ENCODE results near the gene SYT13.

The SYT13 gene

DNA sequence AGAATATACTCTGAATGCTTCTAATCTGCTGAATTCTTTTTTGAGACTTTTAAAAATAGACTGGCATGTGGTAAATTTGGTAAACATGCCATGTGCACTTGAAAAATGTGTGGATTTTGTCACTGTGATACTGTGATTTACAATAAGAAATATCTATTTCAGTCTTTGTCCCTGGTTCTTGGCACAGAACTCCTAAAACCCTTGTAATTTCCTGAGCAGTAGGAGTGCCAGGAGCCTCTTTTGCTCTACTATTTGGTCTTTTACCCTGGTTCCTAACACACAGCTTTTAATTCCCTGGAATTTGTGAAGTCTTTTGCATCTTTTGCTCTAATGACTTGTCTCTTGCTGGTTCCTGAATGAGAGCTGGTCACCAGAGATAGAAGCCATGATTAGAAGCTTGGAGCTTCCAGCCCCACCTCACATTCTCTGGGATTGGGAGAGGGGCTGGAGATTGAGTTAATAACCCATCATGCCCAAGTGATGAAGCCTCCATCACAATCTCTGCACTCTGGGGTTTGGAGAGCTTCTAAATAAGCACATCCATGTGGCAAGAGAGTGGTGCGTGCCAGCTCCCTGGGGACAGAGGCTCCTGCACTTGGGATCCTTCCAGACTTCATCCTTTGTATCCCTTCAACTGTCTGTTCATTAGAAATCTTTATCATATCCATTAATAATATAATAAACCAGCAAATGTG is 27.2 kb upstream of the SYT13 start:
- no peak for DNase-seq (ENCODE audit: low read depth)

- no peak for DNase-seq (ENCODE audit: low read depth)
These were observed 19.9 kb upstream of the SYT13 start for GRCh38 chr11:45305874-45306623.

GRCh38 chr11:45304992-45305335 is 18.8 kb upstream of the SYT13 start:
- DNase-seq (ENCODE audit: low read depth), result no peak

- DNase-seq (ENCODE audit: low read depth), result no peak
These were observed 18.2 kb upstream of the SYT13 start for GRCh38 chr11:45304111-45304991.

DNA sequence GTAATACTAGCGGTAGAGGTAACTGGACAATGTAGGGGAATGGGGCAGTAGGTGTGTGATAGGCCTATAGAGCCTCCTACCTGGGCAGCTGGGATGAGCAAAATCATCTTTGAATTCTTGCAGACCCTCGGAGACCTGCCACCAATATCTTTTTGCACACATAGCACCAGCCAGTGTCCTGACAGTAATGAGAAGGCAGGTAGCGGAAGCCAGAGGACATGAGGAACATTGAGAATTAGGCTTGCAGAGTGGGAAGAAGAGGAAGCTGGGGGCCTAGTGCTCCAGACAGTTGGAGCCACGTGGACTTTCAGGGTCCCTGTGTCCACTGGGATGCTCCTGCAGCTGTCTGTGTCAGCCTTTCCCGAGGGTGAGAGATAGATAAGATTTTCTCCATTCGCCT is 17.2 kb upstream of the SYT13 start:
- DNase-seq (ENCODE audit: low read depth), result no peak

GRCh38 chr11:45301537-45302246 is 15.6 kb upstream of the SYT13 start:
- no peak for DNase-seq (ENCODE audit: low read depth)

GRCh38 chr11:45300715-45301114 is 14.6 kb upstream of the SYT13 start:
- DNase-seq (ENCODE audit: low read depth), result no peak

DNA sequence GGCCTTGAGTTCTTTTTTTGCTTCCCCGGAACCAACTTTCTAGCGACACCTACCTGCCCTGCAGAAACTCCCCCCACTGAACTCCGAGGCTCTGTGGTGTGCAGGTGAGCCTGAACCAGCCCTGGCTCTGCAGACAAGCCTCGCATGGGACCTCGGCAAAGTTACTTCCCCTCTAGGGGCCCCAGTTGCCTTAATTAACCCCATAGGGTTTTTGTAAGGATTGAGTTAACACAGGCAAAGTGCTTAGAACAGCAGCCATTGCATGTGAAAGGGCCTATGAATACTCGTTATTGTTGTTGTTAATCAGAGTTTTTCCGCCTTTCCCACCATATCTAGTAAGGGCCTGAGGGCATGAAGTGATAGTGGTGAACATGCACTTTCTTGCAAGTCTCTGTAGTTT is 12.6 kb upstream of the SYT13 start:
- no peak for DNase-seq (ENCODE audit: low read depth)

GRCh38 chr11:45296075-45296474 is 9.9 kb upstream of the SYT13 start:
- no peak for DNase-seq (ENCODE audit: low read depth)

- no peak for DNase-seq (ENCODE audit: low read depth)
These were observed 8.4 kb upstream of the SYT13 start for GRCh38 chr11:45294499-45294898.

GRCh38 chr11:45293566-45294192 is 7.5 kb upstream of the SYT13 start:
- DNase-seq (ENCODE audit: low read depth), result peak; percentile 20

- no peak for DNase-seq (ENCODE audit: low read depth)
These were observed 4.4 kb upstream of the SYT13 start for GRCh38 chr11:45290586-45290985.

GRCh38 chr11:45289369-45289768 is 3.2 kb upstream of the SYT13 start:
- DNase-seq (ENCODE audit: low read depth), result no peak

GRCh38 chr11:45288339-45288738 is 2.2 kb upstream of the SYT13 start:
- DNase-seq (ENCODE audit: low read depth), result no peak

GRCh38 chr11:45287316-45287903 is 1.3 kb upstream of the SYT13 start:
- no peak for DNase-seq (ENCODE audit: low read depth)

- no peak for DNase-seq (ENCODE audit: low read depth)
These were observed 802 bp downstream of the SYT13 start for GRCh38 chr11:45285250-45285828.

GRCh38 chr11:45282081-45282480 is 4.1 kb downstream of the SYT13 start:
- no peak for DNase-seq (ENCODE audit: low read depth)

- DNase-seq (ENCODE audit: low read depth), result no peak
These were observed 5.7 kb downstream of the SYT13 start for GRCh38 chr11:45280449-45280848.

- DNase-seq (ENCODE audit: low read depth), result no peak
These were observed 6.5 kb downstream of the SYT13 start for GRCh38 chr11:45279645-45280044.

- DNase-seq (ENCODE audit: low read depth), result no peak
These were observed 7.4 kb downstream of the SYT13 start for GRCh38 chr11:45278714-45279113.

DNA sequence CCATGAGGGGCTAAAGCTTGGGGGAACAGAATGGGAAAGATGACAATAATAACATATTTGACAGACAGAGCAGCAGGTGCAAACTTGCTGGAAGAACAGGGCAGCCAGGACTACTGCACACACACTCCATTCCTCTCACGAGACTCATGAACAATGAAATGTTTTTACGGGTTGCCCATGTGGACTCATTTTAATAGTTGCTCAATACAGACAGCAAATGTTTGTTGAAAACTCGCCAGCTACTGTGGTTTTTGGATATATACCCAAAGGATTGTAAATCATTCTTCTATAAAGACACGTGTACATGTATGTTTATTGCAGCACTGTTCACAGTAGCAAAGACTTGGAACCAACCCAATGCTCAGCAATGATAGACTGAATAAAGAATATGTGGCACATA is 10.3 kb downstream of the SYT13 start:
- DNase-seq (ENCODE audit: low read depth), result no peak

Data from activated T-helper 9 cell treated with anti-CD3 and anti-CD28 coated beads, Interleukin-2, amount 50 U/mL, for 16 hours (primary cell).